ENCODE data around the gene CCDC27.

The CCDC27 gene

DNA sequence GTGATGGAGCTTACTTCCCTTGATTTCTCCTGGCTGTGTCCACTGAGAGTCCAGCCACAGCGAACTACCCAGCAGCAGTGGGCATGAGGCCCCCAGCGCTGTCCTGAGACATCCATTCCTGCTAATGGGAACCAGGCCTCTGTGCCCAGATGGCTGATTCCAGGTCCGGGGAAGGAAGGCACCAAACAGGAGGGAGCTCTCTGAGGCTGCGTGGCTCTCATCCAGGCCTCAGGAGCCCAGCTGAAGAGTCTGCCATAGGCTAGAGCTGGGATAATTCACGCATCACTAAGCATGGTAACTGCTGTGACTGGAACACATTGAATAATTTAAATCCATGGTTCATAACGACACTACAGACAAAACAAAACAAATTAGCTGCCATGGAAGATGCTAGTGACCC, 68.8 kb downstream of the CCDC27 start (continued):
- TF ChIP-seq TCF4 (CRISPR knock-in tag; IDR thresholded peaks at IDR 0.05; ENCODE audit: borderline replicate concordance) = peak; percentile 74

Data from SK-N-SH treated with all-trans-retinoic acid at 6 μM for 48 hours (cell line).